ENCODE measurements around the gene TMSB10.
"Not testable (repeated sequence)": the region's sequence is repeated elsewhere in the genome, so short reads cannot be mapped to it uniquely, and the experiment has no call there.

Gene TMSB10

GRCh38 chr2:84940088-84940470, 34.6 kb downstream of the TMSB10 start:
- no peak for DNase-seq (ENCODE audit: low spot score)

- no peak for DNase-seq (ENCODE audit: low spot score)
These were observed 35.5 kb downstream of the TMSB10 start for GRCh38 chr2:84940831-84941412.

- no peak for DNase-seq (ENCODE audit: low spot score)
These were observed 36.7 kb downstream of the TMSB10 start for GRCh38 chr2:84942166-84942565.

GRCh38 chr2:84942964-84943421, 37.5 kb downstream of the TMSB10 start:
- DNase-seq (ENCODE audit: low spot score), result no peak

GRCh38 chr2:84944295-84944909, 38.9 kb downstream of the TMSB10 start:
- DNase-seq (ENCODE audit: low spot score), result no peak

GRCh38 chr2:84945838-84946203, 40.4 kb downstream of the TMSB10 start:
- not testable (repeated sequence) for DNase-seq (ENCODE audit: low spot score)

GRCh38 chr2:84946204-84947009, 41.0 kb downstream of the TMSB10 start:
- DNase-seq (ENCODE audit: low spot score), result peak; percentile 73

- DNase-seq (ENCODE audit: low spot score), result no peak
These were observed 41.6 kb downstream of the TMSB10 start for GRCh38 chr2:84947010-84947593.

GRCh38 chr2:84953535-84953934, 48.1 kb downstream of the TMSB10 start:
- no peak for DNase-seq (ENCODE audit: low spot score)

- DNase-seq (ENCODE audit: low spot score), result no peak
These were observed 48.9 kb downstream of the TMSB10 start for GRCh38 chr2:84954329-84954728.
